Activated CD4-positive, alpha-beta T cell treated with anti-CD3 and anti-CD28 coated beads, Interleukin-2, amount 50 U/mL, for 4 hours (primary cell): ENCODE results near the gene DAB2IP.
"Not testable (repeated sequence)": the region's sequence is repeated elsewhere in the genome, so short reads cannot be mapped to it uniquely, and the experiment has no call there.

ENCODE experiments used
- DNase-seq, 2 experiments: peaks; one replicate each; pipeline ENCODE4 v3.0.0-alpha.2; 2020

DAB2IP gene

GRCh38 chr9:121626012-121626411 lies 25.4 kb upstream of the DAB2IP start:
- DNase-seq, result no peak

- no peak for DNase-seq
Observed at GRCh38 chr9:121627427-121627826, 24.0 kb upstream of the DAB2IP start.

GRCh38 chr9:121628401-121628800 lies 23.0 kb upstream of the DAB2IP start:
- DNase-seq, result no peak

GRCh38 chr9:121631115-121631514 lies 20.3 kb upstream of the DAB2IP start:
- no peak for DNase-seq

GRCh38 chr9:121631978-121632418 lies 19.4 kb upstream of the DAB2IP start:
- DNase-seq, result no peak

GRCh38 chr9:121633119-121633714 lies 18.2 kb upstream of the DAB2IP start:
- DNase-seq, result no peak

GRCh38 chr9:121633736-121634135 lies 17.7 kb upstream of the DAB2IP start:
- no peak for DNase-seq

- DNase-seq, result no peak
Observed at GRCh38 chr9:121634329-121635261, 16.8 kb upstream of the DAB2IP start.

GRCh38 chr9:121635300-121635876 lies 16.0 kb upstream of the DAB2IP start:
- no peak for DNase-seq

GRCh38 chr9:121636341-121636865 lies 15.0 kb upstream of the DAB2IP start:
- DNase-seq, result no peak

- DNase-seq, result no peak
Observed at GRCh38 chr9:121636978-121637712, 14.3 kb upstream of the DAB2IP start.

GRCh38 chr9:121637713-121638220 lies 13.7 kb upstream of the DAB2IP start:
- no peak for DNase-seq

- DNase-seq, result no peak
Observed at GRCh38 chr9:121638399-121638798, 13.0 kb upstream of the DAB2IP start.

- no peak for DNase-seq
Observed at GRCh38 chr9:121638901-121639592, 12.4 kb upstream of the DAB2IP start.

- no peak for DNase-seq
Observed at GRCh38 chr9:121639619-121640018, 11.8 kb upstream of the DAB2IP start.

GRCh38 chr9:121640076-121640475 lies 11.4 kb upstream of the DAB2IP start:
- no peak for DNase-seq

- no peak for DNase-seq
Observed at GRCh38 chr9:121640491-121641223, 10.8 kb upstream of the DAB2IP start.

GRCh38 chr9:121641224-121641611 lies 10.2 kb upstream of the DAB2IP start:
- no peak for DNase-seq

- no peak for DNase-seq
Observed at GRCh38 chr9:121642758-121643157, 8.7 kb upstream of the DAB2IP start.

- no peak for DNase-seq
Observed at GRCh38 chr9:121643473-121643872, 8.0 kb upstream of the DAB2IP start.

- DNase-seq, result not testable (repeated sequence)
Observed at GRCh38 chr9:121644040-121644439, 7.4 kb upstream of the DAB2IP start.
